ES-I3 (cell line): ENCODE measurements around the gene PTPN23.

Source experiments
- H3K36me3 ChIP-seq: 2 replicates; pipeline ENCODE4 v1.6.1; 2013; ENCODE audit warnings: mild to moderate bottlenecking, low read length, control low read depth, moderate library complexity; ENCODE audit not compliant: insufficient read depth
- H3K4me1 ChIP-seq: 2 replicates; pipeline ENCODE4 v1.6.1; 2013; ENCODE audit warnings: mild to moderate bottlenecking, control low read depth, low read length; ENCODE audit not compliant: insufficient read depth
- H3K9ac ChIP-seq: 2 replicates; pipeline ENCODE4 v1.6.1; 2013; ENCODE audit warnings: low read depth, mild to moderate bottlenecking, low read length, moderate library complexity
- H3K9me3 ChIP-seq: 2 replicates; pipeline ENCODE4 v1.6.1; 2013; ENCODE audit warnings: mild to moderate bottlenecking, low read length, moderate library complexity; ENCODE audit not compliant: control insufficient read depth, insufficient read depth

The PTPN23 gene, protein sequence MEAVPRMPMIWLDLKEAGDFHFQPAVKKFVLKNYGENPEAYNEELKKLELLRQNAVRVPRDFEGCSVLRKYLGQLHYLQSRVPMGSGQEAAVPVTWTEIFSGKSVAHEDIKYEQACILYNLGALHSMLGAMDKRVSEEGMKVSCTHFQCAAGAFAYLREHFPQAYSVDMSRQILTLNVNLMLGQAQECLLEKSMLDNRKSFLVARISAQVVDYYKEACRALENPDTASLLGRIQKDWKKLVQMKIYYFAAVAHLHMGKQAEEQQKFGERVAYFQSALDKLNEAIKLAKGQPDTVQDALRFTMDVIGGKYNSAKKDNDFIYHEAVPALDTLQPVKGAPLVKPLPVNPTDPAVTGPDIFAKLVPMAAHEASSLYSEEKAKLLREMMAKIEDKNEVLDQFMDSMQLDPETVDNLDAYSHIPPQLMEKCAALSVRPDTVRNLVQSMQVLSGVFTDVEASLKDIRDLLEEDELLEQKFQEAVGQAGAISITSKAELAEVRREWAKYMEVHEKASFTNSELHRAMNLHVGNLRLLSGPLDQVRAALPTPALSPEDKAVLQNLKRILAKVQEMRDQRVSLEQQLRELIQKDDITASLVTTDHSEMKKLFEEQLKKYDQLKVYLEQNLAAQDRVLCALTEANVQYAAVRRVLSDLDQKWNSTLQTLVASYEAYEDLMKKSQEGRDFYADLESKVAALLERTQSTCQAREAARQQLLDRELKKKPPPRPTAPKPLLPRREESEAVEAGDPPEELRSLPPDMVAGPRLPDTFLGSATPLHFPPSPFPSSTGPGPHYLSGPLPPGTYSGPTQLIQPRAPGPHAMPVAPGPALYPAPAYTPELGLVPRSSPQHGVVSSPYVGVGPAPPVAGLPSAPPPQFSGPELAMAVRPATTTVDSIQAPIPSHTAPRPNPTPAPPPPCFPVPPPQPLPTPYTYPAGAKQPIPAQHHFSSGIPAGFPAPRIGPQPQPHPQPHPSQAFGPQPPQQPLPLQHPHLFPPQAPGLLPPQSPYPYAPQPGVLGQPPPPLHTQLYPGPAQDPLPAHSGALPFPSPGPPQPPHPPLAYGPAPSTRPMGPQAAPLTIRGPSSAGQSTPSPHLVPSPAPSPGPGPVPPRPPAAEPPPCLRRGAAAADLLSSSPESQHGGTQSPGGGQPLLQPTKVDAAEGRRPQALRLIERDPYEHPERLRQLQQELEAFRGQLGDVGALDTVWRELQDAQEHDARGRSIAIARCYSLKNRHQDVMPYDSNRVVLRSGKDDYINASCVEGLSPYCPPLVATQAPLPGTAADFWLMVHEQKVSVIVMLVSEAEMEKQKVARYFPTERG (N-terminal part only)

DNA sequence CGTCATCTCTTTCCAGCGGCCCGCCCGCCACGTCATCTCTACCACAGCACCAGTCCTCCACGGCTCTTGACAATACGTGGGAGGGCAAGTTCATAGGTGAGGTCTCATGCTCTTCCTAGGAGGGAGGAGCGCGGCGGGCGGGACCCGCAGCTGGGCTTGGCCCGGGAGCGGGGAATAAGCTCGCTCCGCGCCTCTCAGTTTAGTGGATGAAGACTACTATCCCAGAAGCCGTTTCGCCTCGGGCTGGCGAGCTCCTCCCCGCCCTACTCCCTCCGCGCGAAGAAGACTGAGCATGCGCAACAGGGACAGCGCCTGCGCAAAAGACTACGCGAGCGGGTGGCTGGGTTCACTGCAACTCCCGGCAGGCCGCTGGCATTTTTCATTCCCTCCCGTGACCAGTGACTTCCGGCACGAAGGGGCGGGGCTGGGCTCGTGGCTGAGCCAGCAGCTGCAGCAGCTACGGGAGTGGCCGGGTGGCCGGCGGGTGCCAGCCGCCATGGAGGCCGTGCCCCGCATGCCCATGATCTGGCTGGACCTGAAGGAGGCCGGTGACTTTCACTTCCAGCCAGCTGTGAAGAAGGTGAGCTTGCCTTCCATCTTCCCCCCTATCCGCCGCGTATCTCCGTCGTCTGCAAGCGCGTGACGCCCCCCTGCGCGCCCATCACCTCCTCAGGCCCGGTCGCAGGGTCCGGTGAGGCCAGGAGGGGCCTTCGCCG is at the start of gene PTPN23:
Gene PTPN23, plus strand, starts transcription at position 421 of the 716 bp plus-strand sequence. Its CDS starts 76 bp downstream, at position 497.
- Histone ChIP-seq H3K9me3 (no peaks in the 10 kb centered on the region), H3K4me1 (no peaks in the 10 kb centered on the region), H3K9ac (peak within 1 kb of the TSS; percentile 88), H3K36me3 (no peaks in the 10 kb centered on the region)

DNA sequence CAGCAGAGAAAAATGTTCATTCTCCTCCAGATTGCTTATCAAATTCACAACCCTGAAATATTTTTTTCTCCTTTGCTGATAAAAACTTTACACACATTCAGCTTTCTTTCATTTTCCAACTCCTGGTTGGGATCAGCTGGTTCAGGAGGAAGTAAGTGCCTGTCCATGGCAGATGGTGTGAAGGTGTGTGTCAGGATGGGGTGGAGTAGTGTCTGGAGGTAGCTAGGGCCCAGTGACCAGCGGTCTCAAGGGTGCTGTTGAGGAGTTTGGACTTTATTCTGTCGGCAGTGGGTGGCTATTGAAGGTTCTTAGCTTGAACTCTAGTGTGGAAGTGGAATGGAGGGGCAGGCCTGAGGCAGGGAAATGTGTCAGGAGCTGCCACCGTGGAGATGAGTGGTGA is 46.9 kb upstream of the PTPN23 start:
- Histone ChIP-seq H3K36me3 (peaks cover 26% of the 10 kb centered on the region), H3K9ac (no peak overlapping the region), H3K9me3 (no peaks in the 10 kb centered on the region), H3K4me1 (no peaks in the 10 kb centered on the region)

DNA sequence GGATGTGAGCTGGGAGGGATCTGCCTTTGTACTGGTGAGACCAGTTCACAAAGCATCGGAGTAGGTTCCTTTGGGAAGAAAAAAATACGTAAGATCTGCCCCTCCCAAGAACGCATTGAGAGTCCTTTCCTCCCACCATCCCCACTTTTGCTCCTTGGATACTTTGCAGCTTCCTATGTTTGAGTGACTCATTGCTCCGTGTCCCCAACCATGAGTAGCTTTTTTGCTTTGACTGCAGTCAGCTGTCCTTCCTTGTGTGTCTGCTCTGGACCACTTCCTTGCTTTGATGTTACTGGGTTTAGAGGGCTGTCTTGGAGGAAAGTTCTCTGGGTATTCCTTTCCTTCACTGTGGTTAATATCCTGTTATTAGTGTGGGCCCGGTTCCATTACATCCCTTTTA is 43.2 kb upstream of the PTPN23 start:
- Histone ChIP-seq H3K9ac (no peak overlapping the region), H3K4me1 (no peaks in the 10 kb centered on the region), H3K9me3 (no peaks in the 10 kb centered on the region), H3K36me3 (peaks cover 38% of the 10 kb centered on the region)

DNA sequence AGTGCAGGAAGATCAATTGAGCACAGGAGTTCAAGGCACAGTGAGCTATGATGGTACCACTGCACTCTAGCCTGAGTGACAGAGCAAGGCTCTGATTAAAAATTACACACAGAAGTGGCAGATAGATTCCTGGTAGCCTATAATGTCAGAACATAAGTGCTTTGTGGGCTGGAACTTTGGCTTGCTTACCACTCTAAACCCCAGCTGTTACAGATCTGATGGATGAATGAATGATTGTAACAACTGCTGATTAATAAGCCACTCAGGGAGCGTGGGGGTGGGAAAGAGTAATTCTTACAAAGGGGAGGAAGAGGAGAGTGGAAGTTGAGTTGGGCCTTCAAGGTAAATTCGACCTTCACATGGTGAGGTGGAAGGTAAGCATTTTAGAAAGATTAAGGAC is 40.9 kb upstream of the PTPN23 start:
- Histone ChIP-seq H3K36me3 (peaks cover 32% of the 10 kb centered on the region), H3K9me3 (no peaks in the 10 kb centered on the region), H3K9ac (no peak overlapping the region), H3K4me1 (no peaks in the 10 kb centered on the region)

DNA sequence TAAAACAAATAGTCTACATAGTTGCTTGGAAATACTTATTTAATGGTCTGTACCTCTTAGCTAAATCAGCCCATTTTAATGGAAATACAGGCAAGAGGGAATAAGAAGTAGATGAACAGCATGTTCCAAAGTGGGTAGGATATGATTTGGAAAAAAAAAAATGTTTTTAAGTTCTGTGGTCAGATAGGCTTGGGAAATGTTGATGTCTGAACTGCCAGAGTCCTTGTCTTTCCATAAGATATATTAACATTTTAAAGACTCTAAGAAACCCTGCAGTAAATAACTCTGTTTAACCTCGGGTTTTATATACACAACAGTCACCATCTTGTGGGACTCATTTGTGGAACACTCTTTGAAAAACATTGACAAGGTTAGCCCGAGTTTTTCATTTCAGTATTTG is 40.0 kb upstream of the PTPN23 start:
- H3K9me3 ChIP-seq = no peaks in the 10 kb centered on the region
- H3K9ac ChIP-seq = no peak overlapping the region
- H3K36me3 ChIP-seq = peaks cover 28% of the 10 kb centered on the region
- H3K4me1 ChIP-seq = no peaks in the 10 kb centered on the region

DNA sequence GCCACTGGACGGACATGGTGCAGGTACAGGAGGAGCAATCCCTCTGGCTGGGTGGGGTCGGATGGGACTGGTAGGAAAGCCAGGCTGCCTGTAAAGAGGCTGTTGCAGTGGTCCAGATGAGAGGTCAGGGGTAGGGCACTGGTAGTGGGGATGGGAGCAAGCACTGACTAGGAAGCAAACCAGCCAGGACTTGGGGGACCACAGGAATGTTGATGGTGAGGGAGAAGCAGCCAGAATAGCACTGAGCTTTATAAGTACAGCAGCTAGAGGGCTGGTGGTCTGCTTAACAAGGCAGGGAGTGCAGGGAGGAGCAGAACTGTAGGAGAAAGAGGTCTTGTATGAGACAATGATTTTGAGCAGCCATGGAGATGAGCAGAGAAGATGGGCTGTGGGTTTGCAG is 38.7 kb upstream of the PTPN23 start:
- no peaks in the 10 kb centered on the region for H3K9me3 ChIP-seq
- H3K4me1 ChIP-seq = no peaks in the 10 kb centered on the region
- H3K36me3 ChIP-seq = peaks cover 19% of the 10 kb centered on the region
- H3K9ac ChIP-seq = no peak overlapping the region

DNA sequence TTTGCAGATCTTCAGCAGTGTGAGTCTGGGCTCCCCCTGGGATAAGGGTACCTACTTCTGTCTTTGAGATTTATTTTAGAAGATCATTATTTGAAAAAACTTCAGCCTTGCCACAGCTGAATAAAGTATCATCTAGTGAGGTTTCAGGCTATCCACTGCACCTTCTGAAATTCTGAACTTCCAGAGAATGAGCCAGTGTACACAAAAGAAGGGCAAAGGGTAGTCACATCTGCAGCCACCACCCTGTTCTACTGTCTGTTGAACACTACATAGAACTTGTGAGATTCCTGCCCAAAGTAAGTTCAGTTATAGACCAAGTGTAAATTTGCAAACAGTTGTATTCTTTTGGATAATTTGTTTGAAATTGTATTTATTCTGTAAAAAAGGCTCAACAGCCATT is 38.0 kb upstream of the PTPN23 start:
- Histone ChIP-seq H3K36me3 (peaks cover 15% of the 10 kb centered on the region), H3K4me1 (no peaks in the 10 kb centered on the region), H3K9me3 (no peaks in the 10 kb centered on the region)

DNA sequence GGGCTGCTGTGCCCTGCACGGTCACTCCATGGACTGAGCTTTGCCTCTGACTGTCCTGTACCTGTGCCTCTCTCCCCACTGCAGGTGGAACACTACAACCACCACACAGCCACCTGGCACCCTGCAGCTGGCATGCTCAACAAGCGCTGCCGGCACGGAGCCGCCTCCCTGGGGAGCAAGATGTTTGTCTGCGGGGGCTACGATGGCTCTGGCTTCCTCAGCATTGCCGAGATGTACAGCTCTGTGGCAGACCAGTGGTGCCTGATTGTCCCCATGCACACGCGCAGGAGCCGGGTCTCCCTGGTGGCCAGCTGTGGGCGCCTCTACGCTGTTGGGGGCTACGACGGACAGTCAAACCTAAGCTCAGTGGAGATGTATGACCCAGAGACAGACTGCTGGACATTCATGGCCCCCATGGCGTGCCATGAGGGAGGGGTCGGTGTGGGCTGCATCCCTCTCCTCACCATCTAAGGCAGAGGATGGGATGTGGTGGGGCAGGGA is 37.3 kb upstream of the PTPN23 start:
- peaks cover 14% of the 10 kb centered on the region; the same call in 1 of the 2 replicates for H3K36me3 ChIP-seq
- no peaks in the 10 kb centered on the region for H3K9me3 ChIP-seq
- H3K9ac ChIP-seq = no peak overlapping the region
- no peaks in the 10 kb centered on the region for H3K4me1 ChIP-seq

More for the DNA sequence above, 38.0 kb upstream of the PTPN23 start:
- H3K9ac ChIP-seq = no peak overlapping the region

DNA sequence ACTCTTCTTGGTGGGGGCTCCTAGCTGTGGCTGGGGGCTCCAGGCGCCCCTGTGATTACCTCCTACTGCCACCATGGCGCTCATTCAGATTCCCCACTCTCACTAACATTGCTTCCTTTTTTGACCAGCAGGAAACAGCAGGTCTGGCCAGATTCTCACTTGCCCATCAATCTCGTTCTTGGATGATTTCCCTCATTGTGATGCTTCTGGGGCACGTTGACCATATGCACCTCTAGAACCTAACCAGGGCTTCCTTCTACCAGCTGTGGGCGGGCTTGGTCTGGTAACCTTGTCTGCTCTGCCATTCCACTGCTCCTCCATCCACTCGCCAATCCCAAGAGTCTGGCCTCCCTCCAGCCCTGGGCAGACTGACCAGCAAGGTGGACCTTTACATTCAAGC is 35.9 kb upstream of the PTPN23 start:
- H3K36me3 ChIP-seq = peaks cover 11% of the 10 kb centered on the region; the same call in 1 of the 2 replicates
- H3K9me3 ChIP-seq = no peaks in the 10 kb centered on the region
- H3K4me1 ChIP-seq = no peaks in the 10 kb centered on the region
- no peak overlapping the region for H3K9ac ChIP-seq

DNA sequence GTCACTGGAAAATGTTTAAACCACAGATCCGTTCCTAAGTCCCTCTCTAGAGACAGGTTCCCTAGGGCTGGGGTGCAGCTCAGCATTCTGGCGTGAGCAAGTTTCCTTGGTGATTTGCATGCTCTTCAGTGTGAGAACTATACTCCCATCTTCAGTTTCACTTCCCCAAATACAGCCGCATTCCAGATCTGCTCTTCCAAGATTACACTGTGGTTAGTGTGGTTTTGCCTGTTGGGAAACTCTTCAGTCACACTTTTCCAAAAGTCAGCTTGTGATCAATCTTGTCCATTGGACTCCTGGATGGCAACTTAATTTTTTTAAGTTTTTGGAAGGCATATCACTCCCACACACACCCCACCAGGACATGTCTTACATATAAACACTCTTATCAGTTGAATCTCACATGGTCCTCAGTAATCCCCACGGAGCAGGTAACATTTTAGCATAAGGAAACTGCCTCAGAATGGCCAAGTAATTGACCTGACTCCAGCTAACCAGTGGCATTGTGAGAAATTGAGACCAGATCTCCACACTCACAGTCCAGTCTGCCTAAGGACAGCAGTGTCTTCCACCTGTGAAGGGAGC is 33.5 kb upstream of the PTPN23 start:
- Histone ChIP-seq H3K9me3 (no peaks in the 10 kb centered on the region), H3K4me1 (no peaks in the 10 kb centered on the region), H3K9ac (no peak overlapping the region)

DNA sequence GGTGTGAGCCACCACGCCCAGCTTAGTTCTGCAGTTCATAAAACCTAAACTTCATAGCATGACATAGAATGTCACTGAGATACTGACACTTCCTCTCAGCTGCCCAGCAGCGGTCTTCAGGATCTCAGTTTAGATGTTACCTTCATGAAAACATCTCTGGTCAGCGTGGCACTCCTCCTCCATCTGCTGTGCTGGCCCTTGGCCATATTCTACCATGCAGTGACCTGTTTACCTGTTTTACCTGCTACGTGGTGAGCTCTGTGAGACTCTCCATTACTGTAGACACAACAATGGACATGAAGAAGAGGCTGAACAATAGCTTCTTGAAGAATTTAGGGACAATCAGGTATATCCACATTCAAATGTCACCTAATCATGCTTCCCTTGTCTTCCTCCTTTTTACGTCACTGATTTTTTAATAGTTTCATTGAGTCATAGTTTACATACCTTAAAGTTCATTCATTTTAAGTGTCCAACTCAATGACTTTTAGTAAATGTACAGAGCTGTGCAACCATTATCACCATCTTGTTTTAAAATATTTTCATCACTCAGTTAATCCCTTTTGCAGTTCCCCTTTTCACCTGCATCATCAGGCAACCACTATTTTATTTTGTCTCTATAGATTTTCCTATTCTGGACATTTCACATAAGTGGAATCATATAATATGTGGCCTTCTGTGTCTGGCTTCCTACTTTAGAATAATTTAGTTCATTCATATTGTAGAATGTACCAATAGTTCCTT is 32.2 kb upstream of the PTPN23 start:
- no peak overlapping the region for H3K9ac ChIP-seq
- peaks cover 2% of the 10 kb centered on the region; the same call in 1 of the 2 replicates for H3K36me3 ChIP-seq
- no peaks in the 10 kb centered on the region for H3K4me1 ChIP-seq
- H3K9me3 ChIP-seq = no peaks in the 10 kb centered on the region

More for the DNA sequence above, 33.5 kb upstream of the PTPN23 start:
- H3K36me3 ChIP-seq = peaks cover 5% of the 10 kb centered on the region; the same call in 1 of the 2 replicates

DNA sequence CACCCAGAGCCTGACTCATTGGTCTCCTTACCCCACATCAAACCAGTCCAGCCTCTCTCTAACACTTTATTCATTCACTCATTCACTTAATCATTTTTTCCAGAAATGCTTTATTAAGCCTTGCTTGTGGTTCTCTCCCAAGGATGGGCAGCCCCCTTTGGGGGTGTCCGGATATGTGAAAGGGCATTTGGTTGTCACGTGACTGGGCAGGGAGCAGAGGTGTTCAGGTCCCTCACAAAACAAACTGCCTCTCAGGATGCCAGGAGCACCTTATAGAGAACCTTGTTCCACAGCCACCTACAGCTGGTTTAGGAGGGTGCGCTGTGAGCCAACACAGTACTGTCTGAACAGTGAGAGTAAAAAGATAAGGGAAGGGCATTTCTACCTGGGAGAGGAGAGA is 25.8 kb upstream of the PTPN23 start:
- no peaks in the 10 kb centered on the region for H3K36me3 ChIP-seq
- peaks cover 11% of the 10 kb centered on the region for H3K9me3 ChIP-seq
- no peaks in the 10 kb centered on the region for H3K4me1 ChIP-seq
- no peak overlapping the region for H3K9ac ChIP-seq

DNA sequence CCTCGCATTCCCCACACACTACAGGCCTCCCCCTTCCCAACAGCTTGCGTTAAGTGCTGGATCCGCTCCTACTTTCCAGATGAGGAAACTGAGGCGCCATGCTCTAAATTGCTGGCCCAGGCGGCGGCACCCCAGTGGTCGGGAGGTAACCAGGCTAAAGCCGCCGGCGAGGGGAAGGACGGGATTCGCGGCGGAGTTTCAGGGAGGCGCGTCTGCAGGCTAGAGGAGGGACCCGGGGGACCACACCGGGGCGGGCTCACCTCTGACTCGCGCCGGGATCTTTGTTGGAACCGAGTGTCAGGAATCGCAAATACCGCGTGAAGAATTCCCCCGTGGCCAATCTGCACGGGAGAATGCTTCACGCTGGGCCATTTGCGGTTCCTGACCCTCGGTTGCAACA is 24.6 kb upstream of the PTPN23 start:
- Histone ChIP-seq H3K36me3 (no peaks in the 10 kb centered on the region), H3K9ac (no peak overlapping the region), H3K9me3 (peaks cover 15% of the 10 kb centered on the region), H3K4me1 (no peaks in the 10 kb centered on the region)
